Measurements from ENCODE around the gene MRNIP. TPM values are rescaled to one million over a fixed set of nuclear protein-coding genes. Genes with fewer than 3 reads are reported as not detected.
"Not testable (repeated sequence)": the region's sequence is repeated elsewhere in the genome, so short reads cannot be mapped to it uniquely, and the experiment has no call there.

MRNIP gene
- total RNA-seq, 2 donors from 2014 or later, result 32.5 to 36.8 TPM

- H3K27me3 Mint-ChIP-seq, result no peaks in the 10 kb centered on the region
- DNase-seq (no peak), ATAC-seq (no peak)
- peak overlapping the region; percentile 83 for H3K4me3 Mint-ChIP-seq
- H3K9me3 ChIP-seq (ENCODE audit: control insufficient read depth, low read length, poor library complexity, severe bottlenecking), result no peaks in the 10 kb centered on the region
- H3K4me1 Mint-ChIP-seq, result peaks cover 17% of the 10 kb centered on the region
- H3K27ac Mint-ChIP-seq, result peak overlapping the region; percentile 14
- H3K36me3 Mint-ChIP-seq (ENCODE audit: low read depth), result no peaks in the 10 kb centered on the region
Measured at GRCh38 chr5:179795049-179795862, 63.4 kb downstream of the MRNIP start.

DNA sequence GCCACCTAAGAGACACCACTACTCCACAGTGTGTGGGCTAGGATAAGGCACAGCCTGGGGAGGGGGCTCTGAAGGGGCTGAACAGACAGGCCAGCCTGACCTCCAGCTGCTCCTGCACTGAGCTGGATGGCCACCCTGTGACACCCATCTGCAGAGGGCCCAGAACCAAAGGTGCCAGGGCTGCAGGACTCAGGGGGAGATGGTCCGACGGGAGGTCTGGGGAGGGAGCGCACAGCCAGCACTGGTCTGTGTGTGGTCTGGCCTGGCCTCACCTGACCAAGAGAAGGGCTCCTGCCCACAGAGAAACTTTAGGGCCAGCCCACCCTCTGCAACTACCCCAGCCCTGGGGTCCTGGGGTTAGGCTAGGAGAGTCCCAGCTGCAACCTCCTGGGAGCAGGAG lies 64.0 kb downstream of the MRNIP start:
- peak overlapping the region; percentile 14 for H3K27ac Mint-ChIP-seq

GRCh38 chr5:179794171-179794570 lies 64.4 kb downstream of the MRNIP start:
- peak overlapping the region; percentile 87 for H3K27ac Mint-ChIP-seq
- DNase-seq, result no peak

More for the DNA sequence above, 64.0 kb downstream of the MRNIP start:
- Mint-ChIP-seq H3K36me3 (ENCODE audit: low read depth) (no peaks in the 10 kb centered on the region), H3K27me3 (no peaks in the 10 kb centered on the region), H3K4me3 (peak overlapping the region; percentile 83), H3K4me1 (peaks cover 17% of the 10 kb centered on the region)
- ATAC-seq (no peak), DNase-seq (no peak)
- no peaks in the 10 kb centered on the region for H3K9me3 ChIP-seq (ENCODE audit: control insufficient read depth, low read length, poor library complexity, severe bottlenecking)

GRCh38 chr5:179793468-179794139 lies 65.0 kb downstream of the MRNIP start, which contains the start of gene LTC4S:
Gene LTC4S (plus strand): TSS chr5:179793986. CDS start chr5:179794081, 95 bp downstream.
- Mint-ChIP-seq H3K27ac (peak within 1 kb of the TSS; percentile 87), H3K4me3 (peak within 1 kb of the TSS; percentile 83), H3K36me3 (ENCODE audit: low read depth) (no peaks in the 10 kb centered on the region), H3K4me1 (peaks cover 17% of the 10 kb centered on the region), H3K27me3 (no peaks in the 10 kb centered on the region)
- H3K9me3 ChIP-seq (ENCODE audit: control insufficient read depth, low read length, poor library complexity, severe bottlenecking), result no peaks in the 10 kb centered on the region
- ATAC-seq (peak; percentile 67), DNase-seq (peak in 2 of 3 donors; percentile 36 to 42)

More at GRCh38 chr5:179794171-179794570, 64.4 kb downstream of the MRNIP start:
- H3K4me1 Mint-ChIP-seq, result peaks cover 17% of the 10 kb centered on the region
- no peaks in the 10 kb centered on the region for H3K9me3 ChIP-seq (ENCODE audit: control insufficient read depth, low read length, poor library complexity, severe bottlenecking)
- H3K27me3 Mint-ChIP-seq, result no peaks in the 10 kb centered on the region
- H3K36me3 Mint-ChIP-seq (ENCODE audit: low read depth), result no peaks in the 10 kb centered on the region
- peak overlapping the region; percentile 83 for H3K4me3 Mint-ChIP-seq
- ATAC-seq, result no peak

- no peaks in the 10 kb centered on the region for H3K9me3 ChIP-seq (ENCODE audit: control insufficient read depth, low read length, poor library complexity, severe bottlenecking)
- Mint-ChIP-seq H3K4me1 (peaks cover 17% of the 10 kb centered on the region), H3K27ac (peak overlapping the region; percentile 87), H3K36me3 (ENCODE audit: low read depth) (no peaks in the 10 kb centered on the region), H3K27me3 (no peaks in the 10 kb centered on the region), H3K4me3 (peak overlapping the region; percentile 83)
- DNase-seq, result no peak
- ATAC-seq, result no peak
Measured at GRCh38 chr5:179792612-179793467, 65.8 kb downstream of the MRNIP start.

DNA sequence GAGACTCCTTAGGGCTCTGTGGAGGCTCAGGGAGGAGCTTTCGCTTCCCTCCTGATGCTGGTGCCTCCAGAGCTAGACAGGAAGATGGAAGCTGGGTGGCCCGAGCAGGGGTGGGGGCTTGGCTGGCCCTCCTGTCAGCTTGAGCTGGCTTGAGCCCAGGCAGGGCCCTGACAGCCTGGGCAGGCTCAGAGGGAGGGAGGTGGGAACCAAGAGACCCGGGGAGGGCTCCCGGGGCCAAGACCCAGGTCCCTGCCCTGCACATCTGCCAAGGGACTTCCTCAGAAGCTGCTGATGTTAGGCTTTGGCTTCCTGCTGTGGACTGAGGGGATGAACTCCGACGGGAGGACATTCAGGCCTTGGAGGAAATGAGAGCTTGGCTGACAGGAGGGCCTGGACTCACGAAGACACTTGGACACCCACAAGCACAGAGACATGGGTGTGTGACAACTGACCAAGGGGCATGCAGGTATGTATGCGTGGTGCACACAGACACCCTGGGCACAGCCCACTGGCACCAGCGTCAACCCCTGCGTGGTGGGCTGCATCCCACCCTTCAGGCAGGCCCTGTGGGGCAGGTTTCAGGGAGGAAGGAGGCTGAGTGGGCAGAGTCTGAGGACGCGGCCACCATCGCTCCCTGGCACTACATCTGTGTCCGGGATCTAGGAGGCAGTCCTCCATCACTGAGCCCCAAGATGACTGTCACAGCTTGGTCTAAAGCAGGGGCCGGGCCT lies 66.6 kb downstream of the MRNIP start:
- no peaks in the 10 kb centered on the region for H3K27me3 Mint-ChIP-seq
- peak overlapping the region; percentile 19 for H3K4me3 Mint-ChIP-seq
- H3K4me1 Mint-ChIP-seq, result peaks cover 16% of the 10 kb centered on the region
- H3K9me3 ChIP-seq (ENCODE audit: control insufficient read depth, low read length, poor library complexity, severe bottlenecking), result no peaks in the 10 kb centered on the region
- ATAC-seq (no peak), DNase-seq (no peak)
- no peaks in the 10 kb centered on the region for H3K36me3 Mint-ChIP-seq (ENCODE audit: low read depth)
- peak overlapping the region; percentile 78 for H3K27ac Mint-ChIP-seq

- H3K27me3 Mint-ChIP-seq; H3K4me3 Mint-ChIP-seq; H3K9me3 ChIP-seq (ENCODE audit: control insufficient read depth, low read length, poor library complexity, severe bottlenecking); DNase-seq; ATAC-seq; H3K36me3 Mint-ChIP-seq (ENCODE audit: low read depth); H3K27ac Mint-ChIP-seq: not testable (repeated sequence)
- H3K4me1 Mint-ChIP-seq, result peaks cover 11% of the 10 kb centered on the region
Measured at GRCh38 chr5:179789278-179789677, 69.3 kb downstream of the MRNIP start.

- H3K4me3 Mint-ChIP-seq, result no peak overlapping the region
- no peak overlapping the region for H3K27ac Mint-ChIP-seq
- no peak for ATAC-seq
- H3K27me3 Mint-ChIP-seq, result no peaks in the 10 kb centered on the region
- peaks cover 3% of the 10 kb centered on the region for H3K4me1 Mint-ChIP-seq
- no peaks in the 10 kb centered on the region for H3K9me3 ChIP-seq (ENCODE audit: control insufficient read depth, low read length, poor library complexity, severe bottlenecking)
- DNase-seq, result no peak
- H3K36me3 Mint-ChIP-seq (ENCODE audit: low read depth), result no peaks in the 10 kb centered on the region
Measured at GRCh38 chr5:179788193-179788854, 70.3 kb downstream of the MRNIP start.

Other genes with a start within 250 kb of the MRNIP start
- 1,000 to 10,000 TPM; 1,923 to 1,994 TPM for gene HNRNPH1, start 235.1 kb downstream of the MRNIP start, total RNA-seq
- not detected for gene CBY3, start 177.8 kb downstream of the MRNIP start, total RNA-seq
- 100 to 1,000 TPM; 235 to 238 TPM for gene CANX, start 159.8 kb downstream of the MRNIP start, total RNA-seq
- 10 to 100 TPM; 28.4 to 33.2 TPM for gene MAML1, start 126.0 kb downstream of the MRNIP start, total RNA-seq
- gene LTC4S, start 64.8 kb downstream of the MRNIP start, total RNA-seq, result 1 to 10 TPM; 6.4 to 6.8 TPM
- 100 to 1,000 TPM; 137 to 168 TPM for gene MGAT4B, start 52.0 kb downstream of the MRNIP start, total RNA-seq
- 100 to 1,000 TPM; 446 to 548 TPM for gene SQSTM1, start 37.9 kb downstream of the MRNIP start, total RNA-seq
- 10 to 100 TPM; 61.6 to 74.1 TPM for gene TBC1D9B, start 49.1 kb upstream of the MRNIP start, total RNA-seq
- 10 to 100 TPM; 10.8 to 15.3 TPM for gene RNF130, start 212.9 kb upstream of the MRNIP start, total RNA-seq